HepG2 (cell line): Measurements from ENCODE around the gene GPR85. TPM values are rescaled to one million over a fixed set of nuclear protein-coding genes. Genes with fewer than 3 reads are reported as not detected.

ENCODE experiments used
- ATAC-seq: fragments of 200-7000 bp; cut with Tn5 transposase; 3 replicates; pipeline ENCODE4 v1.9.1; 2020; ENCODE audit warnings: mild to moderate bottlenecking, moderate library complexity
- BruUV-seq: library from RNA; stranded (reverse); fragments of 400-500 nt; replicated peaks from 2 replicates; lab custom pipeline; 2021; lab: Mats Ljungman, UMichigan
- CTCF ChIA-PET: fragments of 300-600 bp; formaldehyde crosslinking; extraction: SDS; loops from one replicate; lab custom pipeline; 2021; ENCODE audit warnings: low total read pairs, inconsistent platforms, low intra/inter-chr PET ratio; lab: Yijun Ruan, JAX
- POLR2A ChIA-PET: fragments of 350-600 bp; sonication (Branson Sonifier 250); formaldehyde crosslinking; loops from one replicate; lab custom pipeline; 2020; ENCODE audit warnings: antibody characterized with exemption, inconsistent platforms; lab: Yijun Ruan, JAX
- DNase-seq: peaks from one replicate; pipeline ENCODE4 v3.0.0-alpha.2; 2015; ENCODE audit warnings: low spot score
- FAIRE-seq: peaks from 3 replicates; lab custom pipeline; 2011; peaks lifted over from hg19 to GRCh38; lab: Jason Lieb, UNC
- H2AFZ ChIP-seq: one replicate; pipeline ENCODE4 v1.6.1; 2011; ENCODE audit warnings: low read length, inconsistent platforms
- H3K27ac ChIP-seq: fragments of 300-600 bp; 3 replicates; pipeline ENCODE4 v1.8.0; 2011; ENCODE audit warnings: mixed run types, mild to moderate bottlenecking, mixed read lengths, low read length, inconsistent platforms; ENCODE audit not compliant: insufficient read depth; ENCODE audit errors: extremely low read length
- H3K27me3 ChIP-seq, 2 experiments: fragments of 200-600 bp in 1 of 2; 2 replicates in 1 of 2; 3 replicates in 1 of 2; pipeline versions ENCODE4 v1.6.0 to v1.8.0; 2011; ENCODE audit warnings: low read length in 2 of 2, mild to moderate bottlenecking in 2 of 2, moderate library complexity in 2 of 2, inconsistent platforms in 1 of 2; ENCODE audit not compliant: insufficient read depth in 2 of 2, control insufficient read depth in 1 of 2
- H3K36me3 ChIP-seq, 2 experiments: fragments of 200-600 bp in 1 of 2; replicated peaks in 1 of 2; 2 replicates in 1 of 2; 3 replicates in 1 of 2; pipeline versions ENCODE4 v1.5.1 to v1.8.0; 2011; ENCODE audit warnings: low read length in 2 of 2, inconsistent platforms in 1 of 2; ENCODE audit not compliant: insufficient read depth in 2 of 2, control insufficient read depth in 1 of 2
- H3K4me1 ChIP-seq: 2 replicates; pipeline ENCODE4 v1.5.1; 2012; ENCODE audit warnings: low read length, inconsistent platforms; ENCODE audit not compliant: insufficient read depth
- H3K4me2 ChIP-seq: 2 replicates; pipeline ENCODE4 v1.6.0; 2011; ENCODE audit warnings: low read depth, low read length, inconsistent platforms
- H3K4me3 ChIP-seq, 3 experiments: fragments of 200-600 bp in 1 of 3; sonication (generic), shearing (Covaris generic) in 1 of 3; replicated peaks in 1 of 3; 2 replicates each; pipeline ENCODE4 v1.5.1; 2011 to 2016; ENCODE audit warnings: low read length in 3 of 3, inconsistent platforms in 2 of 3, low read depth in 2 of 3, mild to moderate bottlenecking in 2 of 3, control low read depth in 1 of 3, mixed read lengths in 1 of 3; ENCODE audit not compliant: insufficient read depth in 1 of 3
- H3K79me2 ChIP-seq: one replicate; pipeline ENCODE4 v1.6.1; 2011; ENCODE audit warnings: low read length, inconsistent platforms; ENCODE audit not compliant: insufficient read depth
- H3K9ac ChIP-seq: 2 replicates; pipeline ENCODE4 v1.6.0; 2011; ENCODE audit warnings: mild to moderate bottlenecking, low read depth, low read length, inconsistent platforms; ENCODE audit not compliant: insufficient read depth
- H3K9me3 ChIP-seq: 2 replicates; pipeline ENCODE4 v1.5.1; 2012; ENCODE audit warnings: mild to moderate bottlenecking, low read length
- H4K20me1 ChIP-seq: 2 replicates; pipeline ENCODE4 v1.6.0; 2011; ENCODE audit warnings: inconsistent platforms, mild to moderate bottlenecking, low read length, moderate library complexity; ENCODE audit not compliant: insufficient read depth
- AGO2 ChIP-seq: fragments of 200-400 bp; formaldehyde crosslinking; optimal IDR thresholded peaks from 2 replicates; pipeline ENCODE3; 2017; ENCODE audit warnings: mild to moderate bottlenecking, low read depth, low read length, moderate library complexity
- BRF2 ChIP-seq: sonication (generic); formaldehyde crosslinking; IDR thresholded peaks from 2 replicates; pipeline ENCODE4 v1.8.1; 2022; ENCODE audit warnings: mild to moderate bottlenecking, missing genetic modification reagents
- CENPT ChIP-seq: sonication (generic); formaldehyde crosslinking; IDR thresholded peaks from 2 replicates; pipeline ENCODE4 v1.8.0; 2022; ENCODE audit warnings: low read depth, mild to moderate bottlenecking, moderate library complexity, missing genetic modification reagents
- GPN1 ChIP-seq: sonication (generic); formaldehyde crosslinking; IDR thresholded peaks from 2 replicates; pipeline ENCODE4 v1.5.1; 2020; ENCODE audit warnings: missing genetic modification reagents, borderline replicate concordance
- JUN ChIP-seq: sonication (generic); formaldehyde crosslinking; IDR thresholded peaks from 2 replicates; pipeline ENCODE4 v1.4.0; 2020; ENCODE audit warnings: mild to moderate bottlenecking, missing genetic modification reagents
- RBM22 ChIP-seq: fragments of 200-400 bp; formaldehyde crosslinking; optimal IDR thresholded peaks from 2 replicates; pipeline ENCODE3; 2017; ENCODE audit warnings: mild to moderate bottlenecking, low read length, moderate library complexity
- SAP130 ChIP-seq: IDR thresholded peaks from 2 replicates; pipeline ENCODE4 v1.6.1; 2016; ENCODE audit warnings: low read depth
- SATB2 ChIP-seq: sonication (generic); formaldehyde crosslinking; IDR thresholded peaks from 2 replicates; pipeline ENCODE4 v1.5.0; 2020; ENCODE audit warnings: missing genetic modification reagents
- SMYD3 ChIP-seq: sonication (generic); formaldehyde crosslinking; IDR thresholded peaks from 2 replicates; pipeline ENCODE4 v1.8.1; 2023; ENCODE audit warnings: mild to moderate bottlenecking, missing genetic modification reagents
- SP5 ChIP-seq: IDR thresholded peaks from 2 replicates; pipeline ENCODE4 v1.6.1; 2016; ENCODE audit warnings: low read depth, borderline replicate concordance
- STAT6 ChIP-seq: sonication (generic); formaldehyde crosslinking; IDR thresholded peaks from 2 replicates; pipeline ENCODE4 v1.4.0; 2020; ENCODE audit warnings: missing genetic modification reagents, mild to moderate bottlenecking, borderline replicate concordance
- ZBTB14 ChIP-seq: sonication (generic); formaldehyde crosslinking; IDR thresholded peaks from 2 replicates; pipeline ENCODE4 v1.4.0; 2020; ENCODE audit warnings: missing genetic modification reagents
- ZEB1 ChIP-seq: IDR thresholded peaks from 2 replicates; pipeline ENCODE4 v1.6.1; 2012; ENCODE audit warnings: mild to moderate bottlenecking, low read depth, inconsistent platforms; ENCODE audit not compliant: insufficient replicate concordance
- ZNF576 ChIP-seq: sonication (generic); formaldehyde crosslinking; IDR thresholded peaks from 2 replicates; pipeline ENCODE4 v1.4.0; 2020; ENCODE audit warnings: mild to moderate bottlenecking, missing genetic modification reagents
- ZNF614 ChIP-seq: IDR thresholded peaks from 2 replicates; pipeline ENCODE4 v1.6.1; 2018; ENCODE audit warnings: missing biosample characterization, missing genetic modification reagents, inconsistent platforms, borderline replicate concordance
- ZSCAN9 ChIP-seq: IDR thresholded peaks from 2 replicates; pipeline ENCODE4 v1.6.1; 2016; ENCODE audit warnings: borderline replicate concordance
- ZZZ3 ChIP-seq: sonication (generic); formaldehyde crosslinking; IDR thresholded peaks from 2 replicates; pipeline ENCODE4 v1.4.0; 2020; ENCODE audit warnings: missing genetic modification reagents, mild to moderate bottlenecking, borderline replicate concordance
- WGBS: methylation state at CpG from one replicate; pipeline ENCODE4 v1.1.6; 2017; ENCODE audit warnings: low lambda C conversion rate; 5-methylcytosine and 5-hydroxymethylcytosine counted together
- in situ Hi-C: cut with HindIII; loops from 2 replicates; pipeline ENCODE4 v1.10.0; 2017; ENCODE audit warnings: low pct_unique_long_range_greater_than_20kb; ENCODE audit not compliant: extremely low pct_ligation_motif_present
- intact Hi-C: fragments of 100-400 bp; cut with micrococcal nuclease; formaldehyde crosslinking; loops from one replicate; pipeline ENCODE4 v1.10.0; 2022; ENCODE audit not compliant: unreplicated experiment
- polyA plus RNA-seq, 8 experiments: library from polyadenylated mRNA; depleted of rRNA in 3 of 8; stranded (reverse) in 7 of 8; unstranded in 1 of 8; fragments of >200 nt; fragmentation: Illumina TruSeq in 4 of 8; extraction: Trizol in 4 of 8; gene quantifications; 2 replicates each; pipeline versions ENCODE4 v1.2.1 to v1.2.3, GENCODE V29; 2011 to 2016; ENCODE audit warnings: low read depth in 4 of 8, missing spikeins in 1 of 8, mixed read lengths in 1 of 8; ENCODE audit not compliant: insufficient read depth in 1 of 8
- total RNA-seq, 5 experiments: library from RNA; depleted of rRNA; stranded (reverse); fragments of >200 nt; fragmentation: Illumina TruSeq; extraction: Trizol; gene quantifications; 2 replicates each; pipeline ENCODE4 v1.2.3, GENCODE V29; 2016; ENCODE audit warnings: low read depth in 1 of 5

Gene GPR85
- total and polyA plus RNA-seq, 2 of the 13 experiments (the other 11 are each of a cell fraction or from before 2014, with no cell fraction given) = not detected

GRCh38 chr7:113120647-113121046, 34.0 kb upstream of the GPR85 start:
- H3K4me2 ChIP-seq = no peak overlapping the region
- 79% methylated on average over 1 of the region's 1 CpG for WGBS
- no peaks in the 10 kb centered on the region for H3K79me2 ChIP-seq
- in situ Hi-C loops = no loop called here
- TF ChIP-seq ZZZ3 (CRISPR knock-in tag) (no peak), SP5 (CRISPR knock-in tag) (no peak), SATB2 (CRISPR knock-in tag) (no peak), ZNF614 (no peak), AGO2 (no peak), JUN (CRISPR knock-in tag) (no peak), ZEB1 (no peak), SAP130 (CRISPR knock-in tag) (no peak), CENPT (no peak), SMYD3 (CRISPR knock-in tag) (no peak), GPN1 (CRISPR knock-in tag) (no peak), STAT6 (CRISPR knock-in tag) (no peak), ZSCAN9 (CRISPR knock-in tag) (no peak), RBM22 (no peak), ZBTB14 (CRISPR knock-in tag) (no peak), BRF2 (CRISPR knock-in tag) (no peak), ZNF576 (CRISPR knock-in tag) (no peak)
- TF ChIP-seq, all 625 proteins: peak for 0
- CTCF ChIA-PET = no interaction called here
- Histone ChIP-seq H4K20me1 (no peaks in the 10 kb centered on the region), H3K27ac (no peak overlapping the region), H3K36me3 (no peaks in the 10 kb centered on the region), H3K9ac (no peak overlapping the region), H2AFZ (no peak overlapping the region), H3K27me3 (no peaks in the 10 kb centered on the region; a peak in 1 of 5 replicates), H3K4me1 (peaks cover 15% of the 10 kb centered on the region), H3K9me3 (no peaks in the 10 kb centered on the region), H3K4me3 (no peak overlapping the region)
- DNase-seq = no peak
- no TSS peak for BruUV-seq
- ATAC-seq = no peak
- POLR2A ChIA-PET = no interaction called here
- intact Hi-C loops = no loop called here
- no peak for FAIRE-seq
